HG03103 (cell line): ENCODE results near the gene DNAJB9.

ENCODE experiments used
- ATAC-seq: cut with Tn5 transposase; IDR thresholded peaks from one replicate; pipeline ENCODE4 v1.9.1; 2021; ENCODE audit warnings: low read depth; ENCODE audit not compliant: unreplicated experiment

Gene DNAJB9

GRCh38 chr7:108604307-108605077 is 34.8 kb downstream of the DNAJB9 start:
- ATAC-seq, result no peak

DNA sequence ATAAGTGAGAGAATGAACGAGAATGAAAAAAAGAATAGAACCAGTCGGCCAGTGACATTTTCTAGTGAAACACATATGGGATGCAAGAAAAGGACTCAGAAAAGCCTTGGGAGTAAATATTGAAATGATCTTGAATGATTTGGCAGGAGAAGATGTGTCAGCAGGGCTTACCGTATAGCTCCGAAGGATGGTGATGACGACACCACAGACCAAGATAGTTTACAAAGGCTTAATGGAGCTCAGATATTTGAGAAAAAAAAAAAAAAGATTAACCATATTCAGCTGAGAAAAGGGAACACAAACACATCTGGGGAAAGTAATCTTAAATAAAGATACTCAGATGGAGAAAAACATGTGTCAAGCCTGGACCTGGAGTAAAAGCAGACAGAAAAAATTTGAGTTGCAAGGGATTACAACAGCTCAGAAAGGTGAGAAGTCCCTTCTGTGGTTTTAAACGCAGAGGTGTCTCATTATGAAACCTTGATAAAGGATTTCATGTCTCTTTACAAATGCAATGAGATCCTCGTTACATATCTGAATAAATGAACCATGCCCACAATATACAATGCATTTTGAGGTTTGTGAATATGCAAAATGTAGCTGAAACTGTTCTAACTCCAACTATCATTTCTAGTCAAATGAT is 36.0 kb downstream of the DNAJB9 start:
- ATAC-seq, result no peak

GRCh38 chr7:108609643-108610042 is 40.0 kb downstream of the DNAJB9 start:
- ATAC-seq, result no peak

GRCh38 chr7:108611268-108611667 is 41.6 kb downstream of the DNAJB9 start:
- ATAC-seq, result no peak

GRCh38 chr7:108613147-108613948 is 43.7 kb downstream of the DNAJB9 start:
- ATAC-seq, result peak; percentile 68

DNA sequence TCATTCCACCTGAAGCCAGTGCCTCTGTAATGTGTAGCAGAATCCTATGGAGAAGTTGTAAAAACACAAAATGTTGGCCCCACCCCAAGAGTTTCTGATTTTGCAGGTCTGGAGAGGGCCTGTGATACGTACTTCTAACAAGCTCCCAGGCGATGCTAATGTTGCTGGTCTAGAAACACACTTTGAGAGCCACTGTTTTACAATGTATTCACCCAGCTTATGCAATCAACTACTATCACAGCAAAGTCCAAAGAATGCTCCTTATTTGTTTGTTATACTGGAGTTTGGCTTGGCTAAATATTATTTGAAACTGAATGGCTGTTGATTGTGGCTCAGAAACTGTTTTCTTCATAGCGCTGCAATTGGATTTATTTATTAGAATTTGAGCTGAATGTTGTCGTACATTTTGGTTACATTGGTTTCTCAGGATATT is 44.3 kb downstream of the DNAJB9 start:
- ATAC-seq, result no peak

DNA sequence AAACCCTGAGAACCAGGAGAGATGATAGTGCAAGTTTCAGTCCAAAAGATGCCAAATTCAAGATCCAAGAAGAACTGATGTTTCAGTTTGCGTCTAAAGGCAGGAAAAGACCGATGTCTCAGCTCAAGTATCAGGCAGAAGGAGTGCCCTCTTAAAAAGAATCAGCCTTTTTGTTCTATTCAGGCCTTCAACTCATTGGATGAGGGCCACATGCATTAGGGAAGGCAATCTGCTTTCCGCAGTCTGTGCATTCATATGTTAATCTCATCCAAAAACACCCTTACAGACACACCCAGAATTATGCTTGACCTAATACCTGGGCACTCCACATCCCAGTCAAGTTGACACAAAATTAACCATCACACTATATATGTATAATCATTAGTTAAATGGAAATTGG is 45.2 kb downstream of the DNAJB9 start:
- ATAC-seq, result no peak

GRCh38 chr7:108618056-108618455 is 48.4 kb downstream of the DNAJB9 start:
- no peak for ATAC-seq

DNA sequence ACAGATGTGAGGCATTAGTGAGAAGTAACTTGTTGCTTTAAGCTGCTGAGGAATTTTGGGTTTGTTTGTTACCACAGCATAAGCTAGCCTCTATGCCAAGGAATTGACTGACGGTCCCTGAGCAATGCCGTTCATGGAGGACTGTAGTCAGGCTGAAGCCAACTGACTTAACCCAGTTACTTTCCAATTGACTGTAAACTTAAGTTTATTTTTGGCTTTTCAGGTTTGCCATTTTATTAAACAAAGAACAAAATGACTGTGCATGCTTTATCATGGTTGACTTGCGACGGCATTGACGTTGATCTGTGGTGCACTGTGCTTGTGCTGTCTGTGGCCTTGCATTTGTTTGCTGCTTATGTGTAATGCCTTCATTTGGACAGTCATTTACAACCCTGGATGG is 53.5 kb downstream of the DNAJB9 start:
- no peak for ATAC-seq
